Measurements from ENCODE around the gene POLR3H.

Gene POLR3H

DNA sequence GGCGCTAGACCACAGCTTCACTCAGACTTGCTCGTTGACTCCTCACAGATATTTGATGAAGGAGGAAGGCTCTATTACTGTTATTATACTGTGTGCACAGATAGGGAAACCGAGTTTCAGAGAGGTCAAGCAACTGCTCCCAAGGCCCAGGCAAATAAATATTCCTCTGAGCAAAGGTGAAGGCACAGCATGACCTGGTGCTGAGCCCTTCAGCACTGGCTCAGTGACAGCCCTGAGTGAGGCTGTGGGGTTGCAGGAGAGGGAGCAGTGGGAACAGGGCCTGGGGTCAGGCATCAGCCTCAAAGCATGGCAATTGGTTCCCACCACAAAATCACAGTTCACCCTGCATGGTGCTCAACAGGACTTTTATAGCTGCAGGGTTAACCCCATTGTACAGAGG lies 7.1 kb downstream of the POLR3H start:
- H3K79me2 ChIP-seq (ENCODE audit: insufficient read depth, low read length): peaks cover 44% of the 10 kb centered on the region
- no peak overlapping the region for H2AFZ ChIP-seq (ENCODE audit: low read depth, low read length)
- no peak overlapping the region for H3K9ac ChIP-seq (ENCODE audit: low read depth, low read length)
- peaks cover 61% of the 10 kb centered on the region for H3K36me3 ChIP-seq (ENCODE audit: insufficient read depth, low read length)
- no peak for ATAC-seq (ENCODE audit: insufficient read depth, low read depth)
- no peaks in the 10 kb centered on the region for H3K9me3 ChIP-seq (ENCODE audit: insufficient read depth, low read length, severe bottlenecking)
- H3K4me2 ChIP-seq (ENCODE audit: insufficient read depth, low read length): no peak overlapping the region
- peaks cover 18% of the 10 kb centered on the region for H3K4me1 ChIP-seq (ENCODE audit: insufficient read depth, low read length)
- no peak overlapping the region for H3K4me3 ChIP-seq (ENCODE audit: low read depth in 1 of 2, low read length in 2 of 2)
- H3K27ac ChIP-seq (ENCODE audit: low read length): no peak overlapping the region
- H4K20me1 ChIP-seq (ENCODE audit: insufficient read depth, low read length): peaks cover 51% of the 10 kb centered on the region
- TF ChIP-seq, protein P1, sequence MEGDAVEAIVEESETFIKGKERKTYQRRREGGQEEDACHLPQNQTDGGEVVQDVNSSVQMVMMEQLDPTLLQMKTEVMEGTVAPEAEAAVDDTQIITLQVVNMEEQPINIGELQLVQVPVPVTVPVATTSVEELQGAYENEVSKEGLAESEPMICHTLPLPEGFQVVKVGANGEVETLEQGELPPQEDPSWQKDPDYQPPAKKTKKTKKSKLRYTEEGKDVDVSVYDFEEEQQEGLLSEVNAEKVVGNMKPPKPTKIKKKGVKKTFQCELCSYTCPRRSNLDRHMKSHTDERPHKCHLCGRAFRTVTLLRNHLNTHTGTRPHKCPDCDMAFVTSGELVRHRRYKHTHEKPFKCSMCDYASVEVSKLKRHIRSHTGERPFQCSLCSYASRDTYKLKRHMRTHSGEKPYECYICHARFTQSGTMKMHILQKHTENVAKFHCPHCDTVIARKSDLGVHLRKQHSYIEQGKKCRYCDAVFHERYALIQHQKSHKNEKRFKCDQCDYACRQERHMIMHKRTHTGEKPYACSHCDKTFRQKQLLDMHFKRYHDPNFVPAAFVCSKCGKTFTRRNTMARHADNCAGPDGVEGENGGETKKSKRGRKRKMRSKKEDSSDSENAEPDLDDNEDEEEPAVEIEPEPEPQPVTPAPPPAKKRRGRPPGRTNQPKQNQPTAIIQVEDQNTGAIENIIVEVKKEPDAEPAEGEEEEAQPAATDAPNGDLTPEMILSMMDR (IDR thresholded peaks at IDR 0.05; ENCODE audit: borderline replicate concordance, extremely low read depth, low read length, poor library complexity, severe bottlenecking): no peak
- TF ChIP-seq EZH2 (IDR thresholded peaks at IDR 0.05; ENCODE audit: borderline replicate concordance, low read depth, low read length, severe bottlenecking): no peak
- no peaks in the 10 kb centered on the region for H3K27me3 ChIP-seq (ENCODE audit: insufficient read depth, low read length, poor library complexity)
- no peak for DNase-seq

DNA sequence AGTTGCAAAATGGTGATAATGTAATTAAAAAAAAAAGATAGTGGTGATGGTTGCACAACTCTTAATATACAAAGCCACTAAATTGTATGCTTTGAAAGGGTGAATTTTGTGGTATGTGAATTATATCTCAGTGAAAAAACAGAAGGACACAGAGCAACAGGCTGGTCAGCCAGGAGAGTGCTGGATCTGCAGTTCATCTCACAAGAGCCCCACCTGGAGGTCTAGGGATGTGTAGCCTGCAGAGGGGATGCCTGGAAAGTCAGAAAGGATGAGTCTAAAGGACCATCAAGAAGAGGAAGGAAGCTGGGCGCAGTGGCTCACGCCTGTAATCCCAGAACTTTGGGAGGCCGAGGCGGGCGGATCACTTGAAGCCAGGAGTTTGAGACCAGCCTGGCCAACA lies 9.0 kb downstream of the POLR3H start:
- Histone ChIP-seq H3K36me3 (ENCODE audit: insufficient read depth, low read length) (peaks cover 70% of the 10 kb centered on the region), H4K20me1 (ENCODE audit: insufficient read depth, low read length) (peaks cover 48% of the 10 kb centered on the region), H3K4me2 (ENCODE audit: insufficient read depth, low read length) (no peak overlapping the region), H3K9ac (ENCODE audit: low read depth, low read length) (no peak overlapping the region), H3K27me3 (ENCODE audit: insufficient read depth, low read length, poor library complexity) (no peaks in the 10 kb centered on the region), H3K79me2 (ENCODE audit: insufficient read depth, low read length) (peaks cover 25% of the 10 kb centered on the region), H3K4me1 (ENCODE audit: insufficient read depth, low read length) (no peaks in the 10 kb centered on the region), H3K9me3 (ENCODE audit: insufficient read depth, low read length, severe bottlenecking) (no peaks in the 10 kb centered on the region), H3K4me3 (ENCODE audit: low read depth in 1 of 2, low read length in 2 of 2) (no peak overlapping the region), H3K27ac (ENCODE audit: low read length) (no peak overlapping the region), H2AFZ (ENCODE audit: low read depth, low read length) (no peak overlapping the region)
- ATAC-seq (ENCODE audit: insufficient read depth, low read depth): no peak
- TF ChIP-seq EZH2 (IDR thresholded peaks at IDR 0.05; ENCODE audit: borderline replicate concordance, low read depth, low read length, severe bottlenecking): no peak
- TF ChIP-seq, protein P1 (IDR thresholded peaks at IDR 0.05; ENCODE audit: borderline replicate concordance, extremely low read depth, low read length, poor library complexity, severe bottlenecking): peak; percentile 29
- DNase-seq: no peak

DNA sequence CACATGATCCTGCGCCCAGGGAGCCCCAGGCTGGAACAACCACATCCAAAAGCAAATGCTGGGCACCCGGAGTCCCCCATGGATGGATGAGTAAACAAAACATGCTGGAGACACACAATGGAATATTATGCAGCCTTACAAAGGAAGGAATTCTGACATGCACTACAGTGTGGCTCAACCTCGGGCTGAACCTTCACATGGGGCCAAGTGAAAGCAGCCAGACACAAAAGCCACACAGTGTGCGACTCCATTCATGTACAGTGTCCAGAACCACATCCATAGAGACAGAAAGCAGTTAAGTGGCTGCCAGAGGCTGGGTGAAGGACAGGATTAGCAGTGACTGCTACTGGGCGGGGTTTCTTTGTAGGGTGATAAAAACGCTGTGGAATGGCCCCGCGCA lies 10.1 kb downstream of the POLR3H start:
- no peak overlapping the region for H3K9ac ChIP-seq (ENCODE audit: low read depth, low read length)
- H3K4me2 ChIP-seq (ENCODE audit: insufficient read depth, low read length): no peak overlapping the region
- H3K9me3 ChIP-seq (ENCODE audit: insufficient read depth, low read length, severe bottlenecking): no peaks in the 10 kb centered on the region
- TF ChIP-seq, protein P1 (IDR thresholded peaks at IDR 0.05; ENCODE audit: borderline replicate concordance, extremely low read depth, low read length, poor library complexity, severe bottlenecking): no peak
- TF ChIP-seq EZH2 (IDR thresholded peaks at IDR 0.05; ENCODE audit: borderline replicate concordance, low read depth, low read length, severe bottlenecking): no peak
- H4K20me1 ChIP-seq (ENCODE audit: insufficient read depth, low read length): peaks cover 41% of the 10 kb centered on the region
- no peak overlapping the region for H2AFZ ChIP-seq (ENCODE audit: low read depth, low read length)
- ATAC-seq (ENCODE audit: insufficient read depth, low read depth): no peak
- peaks cover 68% of the 10 kb centered on the region for H3K36me3 ChIP-seq (ENCODE audit: insufficient read depth, low read length)
- no peak overlapping the region for H3K27ac ChIP-seq (ENCODE audit: low read length)
- H3K4me1 ChIP-seq (ENCODE audit: insufficient read depth, low read length): no peaks in the 10 kb centered on the region
- no peaks in the 10 kb centered on the region for H3K27me3 ChIP-seq (ENCODE audit: insufficient read depth, low read length, poor library complexity)
- no peak for DNase-seq
- H3K79me2 ChIP-seq (ENCODE audit: insufficient read depth, low read length): peaks cover 15% of the 10 kb centered on the region
- no peak overlapping the region for H3K4me3 ChIP-seq (ENCODE audit: low read depth in 1 of 2, low read length in 2 of 2)

All from DND-41 (cell line).